ENCODE results near the gene AKIRIN2. TPM values are rescaled to one million over a fixed set of nuclear protein-coding genes. Genes with fewer than 3 reads are reported as not detected.

AKIRIN2 gene
- total RNA-seq, 1 donor from 2014 or later = 65.4 TPM

DNA sequence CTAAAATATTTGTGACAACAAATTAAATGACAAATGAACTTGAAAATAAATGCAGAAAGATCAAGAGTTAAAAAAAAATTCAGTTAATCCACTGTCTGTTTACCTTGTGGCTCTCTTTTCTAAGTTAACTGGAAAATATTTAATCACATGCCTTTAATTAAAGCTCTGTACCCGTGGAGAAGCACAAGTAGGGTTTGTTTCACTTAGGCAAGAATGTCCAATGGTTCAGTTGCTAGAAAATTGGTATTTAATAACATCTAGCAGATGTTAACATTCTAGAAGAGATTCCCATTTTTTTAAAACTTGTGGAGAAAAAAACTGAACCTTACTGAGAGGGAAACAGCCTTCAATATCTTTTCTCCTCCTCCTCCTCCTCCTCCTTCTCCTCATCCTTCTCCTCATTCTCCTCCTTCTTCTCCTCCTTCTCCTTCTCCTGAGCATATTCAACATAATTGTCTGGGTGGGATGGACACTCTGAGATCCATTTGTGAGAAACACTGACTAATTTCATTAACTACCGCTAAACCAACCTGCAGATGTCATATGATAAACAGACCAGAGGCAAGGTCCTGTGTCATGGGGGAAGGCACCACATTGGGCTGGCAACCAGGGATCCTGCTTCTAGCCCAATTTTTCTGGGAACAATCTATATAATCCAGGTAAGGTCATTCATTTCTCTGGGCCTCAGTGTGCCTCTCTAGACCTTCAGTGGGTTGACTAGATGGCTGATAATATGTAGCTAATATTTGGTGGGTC, 44.1 kb upstream of the AKIRIN2 start:
- Histone ChIP-seq H3K36me3 (ENCODE audit: insufficient read depth, low read length) (no peaks in the 10 kb centered on the region), H3K27me3 (ENCODE audit: insufficient read depth, low read length) (no peaks in the 10 kb centered on the region), H3K4me2 (ENCODE audit: low read length) (no peak overlapping the region), H3K4me1 (ENCODE audit: insufficient read depth, low read length) (no peaks in the 10 kb centered on the region), H3K79me2 (ENCODE audit: insufficient read depth, low read length) (no peaks in the 10 kb centered on the region), H3K27ac (ENCODE audit: low read depth, low read length) (no peak overlapping the region), H3K4me3 (ENCODE audit: insufficient read depth, low read depth, low read length) (no peak overlapping the region), H3K9ac (ENCODE audit: low read length) (no peak overlapping the region), H4K20me1 (ENCODE audit: insufficient read depth, low read length) (no peaks in the 10 kb centered on the region), H2AFZ (ENCODE audit: low read depth, low read length) (no peak overlapping the region), H3K9me3 (ENCODE audit: insufficient read depth, low read depth, low read length) (no peaks in the 10 kb centered on the region)
- Mint-ChIP-seq H3K27me3 (ENCODE audit: low read depth, unreplicated experiment) (no peaks in the 10 kb centered on the region), H3K9me3 (ENCODE audit: unreplicated experiment) (no peaks in the 10 kb centered on the region), H3K4me3 (ENCODE audit: unreplicated experiment) (no peak overlapping the region), H3K4me1 (ENCODE audit: low read depth, unreplicated experiment) (no peaks in the 10 kb centered on the region), H3K36me3 (ENCODE audit: low read depth, unreplicated experiment) (no peaks in the 10 kb centered on the region), H3K27ac (ENCODE audit: unreplicated experiment) (no peak overlapping the region)
- TF ChIP-seq, protein P1, sequence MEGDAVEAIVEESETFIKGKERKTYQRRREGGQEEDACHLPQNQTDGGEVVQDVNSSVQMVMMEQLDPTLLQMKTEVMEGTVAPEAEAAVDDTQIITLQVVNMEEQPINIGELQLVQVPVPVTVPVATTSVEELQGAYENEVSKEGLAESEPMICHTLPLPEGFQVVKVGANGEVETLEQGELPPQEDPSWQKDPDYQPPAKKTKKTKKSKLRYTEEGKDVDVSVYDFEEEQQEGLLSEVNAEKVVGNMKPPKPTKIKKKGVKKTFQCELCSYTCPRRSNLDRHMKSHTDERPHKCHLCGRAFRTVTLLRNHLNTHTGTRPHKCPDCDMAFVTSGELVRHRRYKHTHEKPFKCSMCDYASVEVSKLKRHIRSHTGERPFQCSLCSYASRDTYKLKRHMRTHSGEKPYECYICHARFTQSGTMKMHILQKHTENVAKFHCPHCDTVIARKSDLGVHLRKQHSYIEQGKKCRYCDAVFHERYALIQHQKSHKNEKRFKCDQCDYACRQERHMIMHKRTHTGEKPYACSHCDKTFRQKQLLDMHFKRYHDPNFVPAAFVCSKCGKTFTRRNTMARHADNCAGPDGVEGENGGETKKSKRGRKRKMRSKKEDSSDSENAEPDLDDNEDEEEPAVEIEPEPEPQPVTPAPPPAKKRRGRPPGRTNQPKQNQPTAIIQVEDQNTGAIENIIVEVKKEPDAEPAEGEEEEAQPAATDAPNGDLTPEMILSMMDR (IDR thresholded peaks at IDR 0.05; ENCODE audit: insufficient read depth, low read depth, low read length) = no peak
- TF ChIP-seq EZH2 (IDR thresholded peaks at IDR 0.05; ENCODE audit: insufficient read depth, low read length) = no peak
- no peak for FAIRE-seq
- DNase-seq (ENCODE audit: low read depth) = no peak

DNA sequence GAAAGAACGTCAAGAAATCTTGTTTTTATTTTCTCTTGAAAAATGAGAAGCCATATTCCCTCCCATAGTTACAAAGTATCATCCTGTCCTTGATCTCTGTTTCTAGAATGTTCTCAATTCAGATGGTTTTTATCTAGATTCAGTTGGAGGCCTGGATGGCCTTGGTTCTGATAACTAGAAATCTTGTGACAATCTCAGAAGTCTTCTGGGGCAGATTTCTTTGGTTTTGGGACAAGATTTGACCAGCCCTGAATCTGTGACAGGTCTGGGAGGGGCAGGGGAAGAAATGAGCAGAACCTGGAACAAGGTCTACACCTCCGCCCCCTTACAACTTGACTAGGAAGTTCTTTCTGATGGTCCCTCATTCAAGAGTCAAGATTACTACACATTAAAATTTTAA, 41.4 kb upstream of the AKIRIN2 start:
- no peak overlapping the region for H3K9ac ChIP-seq (ENCODE audit: low read length)
- H2AFZ ChIP-seq (ENCODE audit: low read depth, low read length) = no peak overlapping the region
- H3K4me3 ChIP-seq (ENCODE audit: insufficient read depth, low read depth, low read length) = no peak overlapping the region
- no peaks in the 10 kb centered on the region for H3K36me3 ChIP-seq (ENCODE audit: insufficient read depth, low read length)
- TF ChIP-seq, protein P1 (IDR thresholded peaks at IDR 0.05; ENCODE audit: insufficient read depth, low read depth, low read length) = no peak
- no peak for TF ChIP-seq EZH2 (IDR thresholded peaks at IDR 0.05; ENCODE audit: insufficient read depth, low read length)
- Mint-ChIP-seq H3K36me3 (ENCODE audit: low read depth, unreplicated experiment) (no peaks in the 10 kb centered on the region), H3K4me1 (ENCODE audit: low read depth, unreplicated experiment) (no peaks in the 10 kb centered on the region), H3K27ac (ENCODE audit: unreplicated experiment) (no peak overlapping the region), H3K9me3 (ENCODE audit: unreplicated experiment) (no peaks in the 10 kb centered on the region), H3K4me3 (ENCODE audit: unreplicated experiment) (no peak overlapping the region), H3K27me3 (ENCODE audit: low read depth, unreplicated experiment) (no peaks in the 10 kb centered on the region)
- H4K20me1 ChIP-seq (ENCODE audit: insufficient read depth, low read length) = no peaks in the 10 kb centered on the region
- no peaks in the 10 kb centered on the region for H3K79me2 ChIP-seq (ENCODE audit: insufficient read depth, low read length)
- H3K27me3 ChIP-seq (ENCODE audit: insufficient read depth, low read length) = no peaks in the 10 kb centered on the region
- FAIRE-seq (no peak), DNase-seq (ENCODE audit: low read depth) (no peak)
- no peak overlapping the region for H3K4me2 ChIP-seq (ENCODE audit: low read length)
- H3K27ac ChIP-seq (ENCODE audit: low read depth, low read length) = no peak overlapping the region
- H3K9me3 ChIP-seq (ENCODE audit: insufficient read depth, low read depth, low read length) = no peaks in the 10 kb centered on the region
- no peaks in the 10 kb centered on the region for H3K4me1 ChIP-seq (ENCODE audit: insufficient read depth, low read length)

DNA sequence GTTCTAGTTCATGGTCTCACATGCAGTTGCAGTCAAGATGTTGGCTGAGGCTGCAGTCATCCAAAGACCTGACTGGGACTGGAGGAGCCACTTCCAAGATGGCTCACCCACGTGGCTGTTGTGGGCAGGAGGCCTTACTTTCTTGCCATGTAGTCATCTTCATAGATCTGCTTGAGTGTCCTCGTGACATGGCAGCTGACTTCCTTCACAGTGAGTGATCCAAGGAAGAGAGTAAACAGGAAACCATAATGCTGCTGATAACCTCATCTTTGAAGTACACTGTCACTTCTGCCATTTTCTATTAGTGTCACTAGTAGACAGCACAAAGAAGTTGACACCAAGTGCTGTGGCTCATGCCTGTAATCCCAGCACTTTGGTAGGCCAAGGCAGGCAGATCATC, 40.1 kb upstream of the AKIRIN2 start:
- Mint-ChIP-seq H3K36me3 (ENCODE audit: low read depth, unreplicated experiment) (no peaks in the 10 kb centered on the region), H3K27ac (ENCODE audit: unreplicated experiment) (no peak overlapping the region), H3K27me3 (ENCODE audit: low read depth, unreplicated experiment) (no peaks in the 10 kb centered on the region), H3K9me3 (ENCODE audit: unreplicated experiment) (no peaks in the 10 kb centered on the region), H3K4me3 (ENCODE audit: unreplicated experiment) (no peak overlapping the region), H3K4me1 (ENCODE audit: low read depth, unreplicated experiment) (no peaks in the 10 kb centered on the region)
- Histone ChIP-seq H3K27ac (ENCODE audit: low read depth, low read length) (no peak overlapping the region), H3K79me2 (ENCODE audit: insufficient read depth, low read length) (no peaks in the 10 kb centered on the region), H3K4me3 (ENCODE audit: insufficient read depth, low read depth, low read length) (no peak overlapping the region), H3K9me3 (ENCODE audit: insufficient read depth, low read depth, low read length) (no peaks in the 10 kb centered on the region), H3K36me3 (ENCODE audit: insufficient read depth, low read length) (no peaks in the 10 kb centered on the region), H3K9ac (ENCODE audit: low read length) (no peak overlapping the region), H2AFZ (ENCODE audit: low read depth, low read length) (no peak overlapping the region), H3K27me3 (ENCODE audit: insufficient read depth, low read length) (no peaks in the 10 kb centered on the region), H3K4me1 (ENCODE audit: insufficient read depth, low read length) (no peaks in the 10 kb centered on the region), H3K4me2 (ENCODE audit: low read length) (no peak overlapping the region), H4K20me1 (ENCODE audit: insufficient read depth, low read length) (no peaks in the 10 kb centered on the region)
- DNase-seq (ENCODE audit: low read depth) = no peak
- no peak for TF ChIP-seq EZH2 (IDR thresholded peaks at IDR 0.05; ENCODE audit: insufficient read depth, low read length)
- TF ChIP-seq, protein P1 (IDR thresholded peaks at IDR 0.05; ENCODE audit: insufficient read depth, low read depth, low read length) = no peak
- FAIRE-seq = no peak
